ENCODE data around the gene IRF2BP1.

Gene IRF2BP1

GRCh38 chr19:45885556-45886426, at the start of gene IRF2BP1:
Gene IRF2BP1 (minus strand): TSS chr19:45886141. CDS start chr19:45885774, 367 bp downstream.
- peak; percentile 92 for DNase-seq

- no peak for DNase-seq
Observed at GRCh38 chr19:45935267-45935666, 49.3 kb upstream of the IRF2BP1 start.

GRCh38 chr19:45934551-45935230, 48.8 kb upstream of the IRF2BP1 start:
- DNase-seq, result no peak

- DNase-seq, result no peak
Observed at GRCh38 chr19:45933759-45934158, 47.8 kb upstream of the IRF2BP1 start.

- DNase-seq, result no peak
Observed at GRCh38 chr19:45931055-45931454, 45.1 kb upstream of the IRF2BP1 start.

GRCh38 chr19:45929247-45929646, 43.3 kb upstream of the IRF2BP1 start:
- DNase-seq, result no peak

GRCh38 chr19:45927565-45928261, 41.8 kb upstream of the IRF2BP1 start:
- peak; percentile 89 for DNase-seq

GRCh38 chr19:45924891-45925447, 39.0 kb upstream of the IRF2BP1 start:
- DNase-seq, result no peak

- no peak for DNase-seq
Observed at GRCh38 chr19:45922281-45922680, 36.3 kb upstream of the IRF2BP1 start.

- DNase-seq, result no peak
Observed at GRCh38 chr19:45920458-45920857, 34.5 kb upstream of the IRF2BP1 start.

GRCh38 chr19:45919678-45920077, 33.7 kb upstream of the IRF2BP1 start:
- no peak for DNase-seq

- DNase-seq, result no peak
Observed at GRCh38 chr19:45918721-45919120, 32.8 kb upstream of the IRF2BP1 start.

- no peak for DNase-seq
Observed at GRCh38 chr19:45917421-45918091, 31.6 kb upstream of the IRF2BP1 start.

- no peak for DNase-seq
Observed at GRCh38 chr19:45913874-45914830, 28.2 kb upstream of the IRF2BP1 start, which contains the start of gene NANOS2. Gene NANOS2 (minus strand): TSS chr19:45914778. CDS start chr19:45914693, 85 bp downstream.

GRCh38 chr19:45911291-45911690, 25.4 kb upstream of the IRF2BP1 start:
- no peak for DNase-seq

GRCh38 chr19:45908956-45909355, 23.0 kb upstream of the IRF2BP1 start:
- DNase-seq, result no peak

- no peak for DNase-seq
Observed at GRCh38 chr19:45906221-45906620, 20.3 kb upstream of the IRF2BP1 start.

- DNase-seq, result no peak
Observed at GRCh38 chr19:45905011-45905410, 19.1 kb upstream of the IRF2BP1 start.

GRCh38 chr19:45902651-45903625, 17.0 kb upstream of the IRF2BP1 start:
- DNase-seq, result peak; percentile 100
